ENCODE data around the gene DEXI. TPM values are rescaled to one million over a fixed set of nuclear protein-coding genes. Genes with fewer than 3 reads are reported as not detected.

The DEXI gene
- total RNA-seq, 2 experiments from 2014 or later: 31.9 TPM

- H3K36me3 Mint-ChIP-seq (ENCODE audit: low read depth): peaks cover 22% of the 10 kb centered on the region
- CTCF ChIA-PET: no interaction called here
- DNase-seq (no peak), ATAC-seq (no peak)
- H3K27me3 Mint-ChIP-seq (ENCODE audit: low read depth): peaks cover 7% of the 10 kb centered on the region
- H3K4me3 Mint-ChIP-seq: no peak overlapping the region
- H3K4me1 Mint-ChIP-seq (ENCODE audit: low read depth): peaks cover 59% of the 10 kb centered on the region
- no peak overlapping the region for H3K27ac Mint-ChIP-seq
- POLR2A ChIA-PET: no interaction called here
- H3K9me3 Mint-ChIP-seq (ENCODE audit: insufficient read depth): no peaks in the 10 kb centered on the region
Measured at GRCh38 chr16:10883004-10883403, 59.3 kb downstream of the DEXI start.

GRCh38 chr16:10881479-10882030 lies 60.7 kb downstream of the DEXI start:
- no peak for DNase-seq
- Mint-ChIP-seq H3K9me3 (ENCODE audit: insufficient read depth) (no peaks in the 10 kb centered on the region), H3K4me3 (peak overlapping the region; percentile 50), H3K36me3 (ENCODE audit: low read depth) (peaks cover 18% of the 10 kb centered on the region), H3K27ac (peak overlapping the region; percentile 72), H3K27me3 (ENCODE audit: low read depth) (peaks cover 2% of the 10 kb centered on the region), H3K4me1 (ENCODE audit: low read depth) (peaks cover 68% of the 10 kb centered on the region)
- ATAC-seq: no peak
- CTCF ChIA-PET: interaction anchor here (0.7 to 2.3 kb wide), 2 partner anchors 10 to 38 kb away, joined by 3 to 11 read pairs; no protein-coding TSS in a partner anchor
- POLR2A ChIA-PET: interaction anchor here (0.6 to 1.4 kb wide), 3 partner anchors 10 to 137 kb away, joined by 3 to 4 read pairs (median 3); partner anchors contain the start of gene NUBP1

- CTCF ChIA-PET: interaction anchor here (0.7 to 2.3 kb wide), 2 partner anchors 9 to 38 kb away, joined by 3 to 11 read pairs; no protein-coding TSS in a partner anchor
- ATAC-seq (no peak), DNase-seq (no peak)
- Mint-ChIP-seq H3K36me3 (ENCODE audit: low read depth) (peaks cover 18% of the 10 kb centered on the region), H3K4me1 (ENCODE audit: low read depth) (peaks cover 71% of the 10 kb centered on the region), H3K4me3 (peak overlapping the region; percentile 32), H3K27me3 (ENCODE audit: low read depth) (peaks cover 2% of the 10 kb centered on the region), H3K9me3 (ENCODE audit: insufficient read depth) (no peaks in the 10 kb centered on the region), H3K27ac (peak overlapping the region; percentile 28)
- POLR2A ChIA-PET: interaction anchor here (1.0 to 1.4 kb wide), 2 partner anchors 10 to 137 kb away, joined by 3 to 4 read pairs; partner anchors contain the start of gene NUBP1
Measured at GRCh38 chr16:10880594-10881452, 61.4 kb downstream of the DEXI start.

- ChIA-PET POLR2A (interaction anchor here (1.0 to 2.4 kb wide), 2 partner anchors 115 to 135 kb away, joined by 4 to 13 read pairs; partner anchors contain the start of gene NUBP1), CTCF (interaction anchor here (1.0 to 3.8 kb wide), 3 partner anchors 39 to 365 kb away, joined by 3 to 19 read pairs (median 11); no protein-coding TSS in a partner anchor)
- H3K9me3 Mint-ChIP-seq (ENCODE audit: insufficient read depth): no peaks in the 10 kb centered on the region
- H3K4me1 Mint-ChIP-seq (ENCODE audit: low read depth): peaks cover 73% of the 10 kb centered on the region
- peak overlapping the region; percentile 96 for H3K4me3 Mint-ChIP-seq
- DNase-seq (no peak), ATAC-seq (no peak)
- peaks cover 7% of the 10 kb centered on the region for H3K27me3 Mint-ChIP-seq (ENCODE audit: low read depth)
- H3K27ac Mint-ChIP-seq: peak overlapping the region; percentile 49
- peaks cover 18% of the 10 kb centered on the region for H3K36me3 Mint-ChIP-seq (ENCODE audit: low read depth)
Measured at GRCh38 chr16:10879681-10880589, 62.3 kb downstream of the DEXI start.

Other genes with a start within 250 kb of the DEXI start
- not detected for gene TEKT5, start 247.5 kb downstream of the DEXI start, total RNA-seq
- gene NUBP1, start 198.6 kb downstream of the DEXI start, total RNA-seq: 10 to 100 TPM; 24.9 to 28.4 TPM
- gene TVP23A, start 123.7 kb downstream of the DEXI start, total RNA-seq: not detected
- gene CIITA, start 65.3 kb downstream of the DEXI start, total RNA-seq: 10 to 100 TPM; 23.3 to 23.6 TPM
- 10 to 100 TPM; 32.8 to 38.5 TPM for gene CLEC16A, start 2.1 kb upstream of the DEXI start, total RNA-seq

All from activated CD8-positive, alpha-beta T cell treated with anti-CD3 and anti-CD28 coated beads, Interleukin-2, amount 10 ng/mL, durations not matched to agents 7 days and 5 days (primary cell).